Stimulated activated CD8-positive, alpha-beta memory T cell treated with anti-CD3 and anti-CD28 coated beads, Interleukin-2, amount 100 ng/mL, for 48 hours (primary cell): ENCODE measurements around the gene AGPS.
"Not testable (repeated sequence)": the region's sequence is repeated elsewhere in the genome, so short reads cannot be mapped to it uniquely, and the experiment has no call there.

Experiments
- DNase-seq, 2 donors: peaks; one replicate each; pipeline ENCODE4 v3.0.0-alpha.2; 2020; ENCODE audit warnings: low read depth in 2 of 2

Gene AGPS

GRCh38 chr2:177419274-177419673 lies 26.7 kb downstream of the AGPS start:
- DNase-seq, result no peak

DNA sequence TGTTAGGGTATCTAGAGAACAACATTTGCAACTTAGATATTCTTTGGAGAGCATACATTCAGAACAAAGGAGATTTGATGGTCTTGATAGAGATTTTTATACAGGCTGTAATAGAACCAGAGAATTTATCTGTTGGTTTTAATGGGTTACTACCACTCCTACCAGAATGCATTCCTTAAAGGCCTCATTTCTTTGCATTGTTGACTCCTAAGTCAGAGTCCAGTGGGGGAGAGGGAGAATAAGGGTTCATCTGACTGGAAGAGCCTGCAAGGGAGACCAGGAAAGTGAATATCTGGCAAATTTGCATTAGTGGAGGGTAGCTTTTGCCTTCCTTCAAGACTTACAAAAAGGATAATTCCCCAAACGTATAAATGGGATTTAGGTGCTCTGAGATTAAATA lies 29.7 kb downstream of the AGPS start:
- no peak for DNase-seq

DNA sequence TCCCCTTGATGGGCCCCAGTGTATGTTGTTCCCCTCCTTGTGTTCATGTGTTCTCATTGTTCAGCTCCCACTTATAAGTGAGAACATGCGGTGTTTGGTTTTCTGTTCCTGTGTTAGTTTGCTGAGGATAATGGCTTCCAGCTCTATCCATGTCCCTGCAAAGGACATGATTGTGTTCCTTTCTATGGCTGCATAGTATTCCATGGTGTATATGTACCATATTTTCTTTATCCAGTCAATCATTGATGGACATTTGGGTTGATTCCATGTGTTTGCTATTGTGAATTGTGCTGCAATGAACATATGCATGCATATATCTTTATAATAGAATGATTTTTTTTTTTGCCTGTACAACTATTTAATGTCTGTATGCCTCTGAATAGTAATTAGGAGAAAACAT lies 31.5 kb downstream of the AGPS start:
- not testable (repeated sequence) for DNase-seq

DNA sequence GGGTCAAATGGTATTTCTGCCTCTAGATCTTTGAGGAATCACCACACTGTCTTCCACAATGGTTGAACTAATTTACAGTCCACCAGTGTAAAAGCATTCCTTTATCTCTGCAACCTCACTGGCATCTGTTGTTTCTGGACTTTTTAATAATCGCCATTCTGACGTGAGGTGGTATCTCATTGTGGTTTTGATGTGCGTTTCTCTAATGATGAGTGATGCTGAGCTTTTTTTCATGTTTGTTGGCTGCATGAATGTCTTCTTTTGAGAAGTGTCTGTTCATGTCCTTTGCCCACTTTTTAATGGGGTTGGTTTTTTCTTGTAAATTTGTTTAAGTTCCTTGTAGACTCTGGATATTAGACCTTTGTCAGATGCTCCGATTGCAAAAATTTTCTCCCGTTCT lies 32.0 kb downstream of the AGPS start:
- not testable (repeated sequence) for DNase-seq

DNA sequence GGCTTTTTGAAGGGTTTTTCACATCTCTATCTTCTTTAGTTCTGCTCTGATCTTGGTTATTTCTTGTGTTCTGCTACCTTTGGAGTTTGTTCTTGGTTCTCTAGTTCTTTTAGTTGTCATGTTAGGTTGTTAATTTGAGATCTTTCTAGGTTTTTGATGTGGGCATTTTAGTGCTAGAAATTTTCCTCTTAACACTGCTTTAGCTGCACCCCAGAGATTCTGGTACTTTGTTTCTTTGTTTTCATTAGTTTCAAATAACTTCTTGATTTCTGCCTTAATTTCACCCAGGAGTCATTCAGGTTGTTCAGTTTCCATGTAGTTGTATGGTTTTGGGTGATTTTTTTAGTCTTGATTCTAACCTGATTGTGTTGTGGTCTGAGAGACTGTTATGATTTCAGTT lies 34.7 kb downstream of the AGPS start:
- no peak for DNase-seq

- not testable (repeated sequence) for DNase-seq
Observed at GRCh38 chr2:177427936-177428335, 35.4 kb downstream of the AGPS start.

DNA sequence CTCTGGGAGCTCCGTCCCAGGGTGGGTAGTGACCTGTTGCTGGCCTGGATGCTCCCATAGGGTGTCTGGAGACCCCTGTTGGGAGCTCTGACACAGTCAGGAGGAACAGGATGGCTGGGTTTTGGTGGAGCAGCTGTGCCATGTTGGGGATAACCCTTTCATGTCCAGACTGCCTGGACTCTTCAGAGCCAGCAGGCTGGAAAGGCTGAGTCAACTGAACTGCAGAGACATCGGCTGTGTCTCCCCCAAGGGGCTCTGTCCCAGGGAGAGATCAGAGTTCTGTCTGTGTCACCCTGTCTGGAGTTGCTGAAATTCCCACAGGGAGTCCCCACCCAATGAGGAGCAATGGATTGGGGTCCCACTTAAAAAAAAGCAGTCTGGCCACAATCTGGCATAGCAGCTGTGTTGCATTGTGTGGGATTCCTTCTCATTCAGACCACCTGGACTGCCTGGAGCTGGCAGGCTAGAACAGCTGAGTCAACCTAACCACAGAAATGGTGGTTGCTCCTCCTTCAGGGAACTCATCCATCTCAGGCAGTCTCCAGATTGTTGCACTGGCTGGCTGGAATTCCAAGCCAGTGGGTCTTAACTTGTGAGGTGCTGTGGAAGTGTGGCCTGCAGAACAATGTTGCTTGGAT lies 37.2 kb downstream of the AGPS start:
- DNase-seq, result no peak

DNA sequence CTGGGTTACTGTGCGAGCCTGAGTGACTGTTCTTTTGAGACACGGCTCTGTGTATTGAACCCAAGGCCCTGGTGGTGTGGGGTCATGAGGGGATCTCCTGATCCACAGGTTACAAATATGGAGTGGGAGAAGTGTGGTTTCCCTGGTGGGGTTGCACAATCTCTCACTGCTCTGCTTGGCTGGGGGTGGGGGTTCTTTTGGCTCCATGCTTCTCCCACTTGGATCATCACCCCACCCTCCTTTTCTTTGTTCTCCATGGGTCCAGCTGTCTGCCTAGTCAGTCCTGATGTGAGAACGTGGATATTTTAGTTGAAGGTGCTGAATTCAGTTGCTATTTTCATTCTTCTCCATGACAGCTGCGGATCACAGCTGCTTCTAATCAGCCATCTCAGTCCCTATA lies 37.8 kb downstream of the AGPS start:
- DNase-seq, result no peak

DNA sequence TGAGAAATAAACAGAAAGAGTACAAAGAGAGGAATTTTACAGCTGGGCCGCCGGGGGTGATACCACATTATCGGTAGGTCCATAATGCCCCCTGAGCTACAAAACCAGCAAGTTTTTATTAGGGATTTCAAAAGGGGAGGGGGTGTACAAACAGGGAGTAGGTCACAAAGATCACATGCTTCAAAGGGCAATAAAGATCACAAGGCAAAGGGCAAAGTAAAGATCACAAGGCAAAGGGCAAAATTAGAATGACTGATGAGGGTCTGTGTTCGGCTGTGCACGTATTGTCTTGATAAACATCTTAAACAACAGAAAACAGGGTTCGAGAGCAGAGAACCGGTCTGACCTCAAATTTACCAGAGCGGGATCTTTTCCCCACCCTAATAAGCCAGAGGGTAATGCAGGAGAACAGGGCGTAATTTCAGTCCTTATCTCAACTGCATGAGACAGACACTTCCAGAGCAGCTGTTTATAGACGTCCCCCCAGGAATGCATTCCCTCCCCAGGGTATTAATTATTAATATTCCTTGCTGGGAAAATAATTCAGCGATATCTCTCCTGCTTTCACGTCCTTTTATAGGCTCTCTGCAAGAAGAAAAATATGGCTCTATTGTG lies 38.6 kb downstream of the AGPS start:
- not testable (repeated sequence) for DNase-seq

- no peak for DNase-seq
Observed at GRCh38 chr2:177432703-177433102, 40.1 kb downstream of the AGPS start.

DNA sequence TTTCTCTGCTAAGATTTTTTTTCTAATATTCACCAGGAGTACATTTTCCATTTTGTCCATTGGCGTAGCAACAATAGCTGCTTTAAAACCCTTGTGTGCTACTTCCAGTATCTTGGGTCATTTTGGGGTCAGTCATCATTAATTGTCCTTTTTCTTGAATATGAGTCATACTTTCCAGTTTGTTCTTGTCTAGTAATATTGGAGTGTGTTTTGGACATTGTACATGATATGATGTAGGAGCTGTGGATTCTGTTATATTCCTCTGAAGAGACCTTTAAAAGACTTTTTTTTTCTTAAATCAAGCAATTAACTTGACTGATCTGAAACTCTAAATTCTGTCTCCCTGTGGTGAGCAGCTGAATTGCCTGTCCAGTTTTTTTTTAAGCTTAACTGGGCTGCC lies 40.8 kb downstream of the AGPS start:
- no peak for DNase-seq

GRCh38 chr2:177434475-177434874 lies 41.9 kb downstream of the AGPS start:
- no peak for DNase-seq

GRCh38 chr2:177445200-177445599 lies 52.6 kb downstream of the AGPS start:
- no peak for DNase-seq

DNA sequence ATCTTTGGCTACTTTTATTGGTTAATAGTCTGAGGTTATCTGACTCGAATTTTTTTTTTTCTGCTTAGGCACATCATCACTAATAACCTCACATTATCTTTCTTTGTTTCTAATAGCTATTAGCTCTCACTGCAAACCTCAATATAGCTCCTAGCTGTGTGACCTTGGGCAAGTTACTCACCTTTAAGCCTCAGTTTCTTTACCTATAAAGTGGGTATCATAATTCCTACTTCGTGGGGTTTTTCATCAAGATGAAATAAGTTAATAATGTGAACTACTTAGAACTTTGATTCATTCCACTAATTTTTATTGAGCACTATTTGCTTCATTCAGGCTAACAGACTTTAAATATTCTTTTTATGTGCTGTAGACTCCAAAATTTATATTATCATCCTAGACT lies 55.5 kb downstream of the AGPS start:
- no peak for DNase-seq

DNA sequence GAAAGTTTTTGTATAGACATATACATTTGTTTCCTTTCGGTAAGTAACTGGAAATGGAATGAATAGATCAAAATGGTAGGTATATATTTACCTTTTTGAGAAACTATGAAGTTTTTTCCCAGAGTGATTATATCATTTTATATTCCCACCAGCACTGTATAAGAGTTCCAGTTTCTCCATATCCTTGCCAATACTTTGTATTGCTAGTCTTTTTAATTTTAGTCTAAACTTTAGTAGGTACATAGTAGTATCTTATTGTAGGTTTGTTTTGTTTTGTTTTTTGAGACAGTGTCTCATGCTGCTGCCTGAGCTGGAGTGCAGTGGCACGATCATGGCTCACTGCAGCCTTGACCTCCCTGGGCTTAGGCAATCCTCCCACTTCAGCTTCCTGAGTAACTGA lies 56.6 kb downstream of the AGPS start:
- DNase-seq, result no peak

GRCh38 chr2:177455187-177455586 lies 62.6 kb downstream of the AGPS start:
- no peak for DNase-seq

GRCh38 chr2:177459756-177460155 lies 67.2 kb downstream of the AGPS start:
- not testable (repeated sequence) for DNase-seq

GRCh38 chr2:177460973-177461585 lies 68.5 kb downstream of the AGPS start:
- DNase-seq, result no peak

GRCh38 chr2:177464549-177464948 lies 72.0 kb downstream of the AGPS start:
- DNase-seq, result no peak

DNA sequence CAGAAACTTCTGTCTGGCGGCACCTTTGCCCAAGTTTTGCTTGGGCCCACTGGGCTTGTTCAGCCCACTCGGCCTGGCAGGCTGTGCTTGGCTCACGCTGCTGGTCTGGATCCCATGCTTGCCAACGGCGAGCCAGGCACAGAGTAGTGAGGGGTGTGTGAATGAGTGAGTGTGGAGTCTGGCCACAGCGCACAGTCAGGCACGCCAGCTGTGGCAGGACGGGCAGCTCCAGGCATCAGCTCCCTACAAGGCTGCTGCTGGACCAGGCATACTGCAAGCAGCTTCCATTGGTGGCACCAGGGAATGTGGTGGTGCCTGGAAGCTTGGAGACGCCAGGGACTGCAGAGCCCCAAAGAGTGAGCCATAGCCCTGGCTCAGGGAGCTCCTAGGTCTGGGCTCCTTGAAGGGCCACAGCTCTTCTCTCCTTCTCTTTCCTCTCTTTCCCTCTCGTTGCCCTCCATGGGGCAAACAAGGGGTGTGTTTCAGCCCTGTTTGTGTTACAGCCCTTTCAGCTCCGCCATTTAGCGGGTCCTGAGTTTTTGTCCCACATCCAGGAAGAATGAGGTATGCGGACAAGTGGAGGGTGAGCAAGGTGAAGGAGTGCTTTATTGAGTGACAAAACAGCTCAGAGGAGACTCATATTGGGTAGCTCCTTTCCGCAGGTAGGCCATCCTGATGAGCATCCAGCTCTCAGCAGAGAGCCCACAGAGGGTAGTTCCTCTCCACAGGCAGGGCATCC lies 73.0 kb downstream of the AGPS start:
- DNase-seq, result no peak

DNA sequence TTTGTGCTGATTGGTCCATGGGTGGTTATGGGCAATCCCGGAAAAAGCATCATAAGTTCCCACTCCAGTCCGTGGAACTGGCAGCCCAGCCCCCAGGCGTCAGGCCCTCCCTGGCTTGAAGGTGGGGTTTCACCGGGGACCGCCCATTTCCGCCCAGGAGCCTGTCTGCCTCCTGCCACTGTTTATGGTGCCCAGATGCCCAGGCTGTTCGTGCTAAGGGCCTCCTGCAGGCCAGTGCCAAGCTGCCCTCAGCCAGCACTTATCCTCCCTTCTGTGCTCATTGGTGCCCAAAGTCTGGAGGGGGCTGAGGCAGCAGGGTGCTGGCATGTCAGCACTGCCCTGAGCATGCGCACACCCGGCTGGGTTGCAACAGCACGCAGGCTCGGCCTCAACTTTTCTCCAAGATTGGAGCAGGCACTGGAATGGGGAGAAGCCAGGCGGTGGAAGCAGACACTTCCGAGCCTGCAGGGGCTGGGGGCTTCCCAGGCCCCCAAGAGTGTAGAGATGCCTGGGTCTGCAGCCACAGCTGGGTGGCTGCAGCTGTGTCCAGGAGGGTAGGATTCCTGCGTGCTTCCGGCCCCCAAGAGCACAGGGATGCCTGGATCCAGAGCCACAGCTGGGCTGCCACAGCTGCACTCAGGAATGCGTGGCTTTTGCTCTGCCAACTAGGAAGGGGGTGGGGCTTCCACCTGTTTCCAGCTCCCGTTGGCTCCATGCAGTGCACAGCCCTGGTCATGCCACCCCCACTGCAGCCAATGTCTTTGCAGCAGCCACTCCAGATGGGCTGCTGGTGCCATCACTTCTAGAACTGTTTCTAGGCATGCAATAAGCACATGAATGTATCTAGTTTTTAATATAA lies 74.0 kb downstream of the AGPS start:
- DNase-seq, result no peak

- no peak for DNase-seq
Observed at GRCh38 chr2:177467646-177468045, 75.1 kb downstream of the AGPS start.
